Activated naive CD4-positive, alpha-beta T cell treated with Interleukin-2 at 50 U/mL for 16 hours (primary cell): Measurements from ENCODE around the gene LSG1.
"Not testable (repeated sequence)": the region's sequence is repeated elsewhere in the genome, so short reads cannot be mapped to it uniquely, and the experiment has no call there.

Experiments
- DNase-seq: peaks from one replicate; pipeline ENCODE4 v3.0.0-alpha.2; 2020

The LSG1 gene

GRCh38 chr3:194615226-194615625 lies 56.8 kb downstream of the LSG1 start:
- no peak for DNase-seq

GRCh38 chr3:194612221-194612620 lies 59.8 kb downstream of the LSG1 start:
- DNase-seq: no peak

GRCh38 chr3:194610689-194611088 lies 61.3 kb downstream of the LSG1 start:
- no peak for DNase-seq

- DNase-seq: no peak
These were observed 62.4 kb downstream of the LSG1 start for GRCh38 chr3:194609601-194610000.

GRCh38 chr3:194608981-194609380 lies 63.0 kb downstream of the LSG1 start:
- no peak for DNase-seq

GRCh38 chr3:194607592-194608389 lies 64.2 kb downstream of the LSG1 start:
- DNase-seq: no peak

GRCh38 chr3:194606941-194607340 lies 65.0 kb downstream of the LSG1 start:
- DNase-seq: no peak

GRCh38 chr3:194606163-194606562 lies 65.8 kb downstream of the LSG1 start:
- no peak for DNase-seq

GRCh38 chr3:194605314-194605713 lies 66.7 kb downstream of the LSG1 start:
- DNase-seq: not testable (repeated sequence)

GRCh38 chr3:194604837-194605236 lies 67.2 kb downstream of the LSG1 start:
- DNase-seq: no peak

GRCh38 chr3:194604126-194604525 lies 67.9 kb downstream of the LSG1 start:
- no peak for DNase-seq

- DNase-seq: no peak
These were observed 69.3 kb downstream of the LSG1 start for GRCh38 chr3:194602669-194603171.

GRCh38 chr3:194598771-194599557 lies 73.0 kb downstream of the LSG1 start:
- DNase-seq: no peak

- DNase-seq: no peak
These were observed 75.1 kb downstream of the LSG1 start for GRCh38 chr3:194596906-194597305.

- no peak for DNase-seq
These were observed 78.9 kb downstream of the LSG1 start for GRCh38 chr3:194592798-194593752.
